HG03558 (cell line): ENCODE data around the gene AZU1.

ENCODE experiments used
- ATAC-seq: cut with Tn5 transposase; IDR thresholded peaks from one replicate; pipeline ENCODE4 v1.9.1; 2021; ENCODE audit warnings: moderate number of reproducible peaks; ENCODE audit not compliant: unreplicated experiment; ENCODE audit errors: extremely low read depth

AZU1 gene

GRCh38 chr19:827710-828321, at the start of gene AZU1:
AZU1 (plus strand) TSS chr19:827837; CDS start chr19:827847, 10 bp downstream.
- ATAC-seq: no peak

- no peak for ATAC-seq
Observed at GRCh38 chr19:778910-779653, 48.6 kb upstream of the AZU1 start.

GRCh38 chr19:780935-781334, 46.7 kb upstream of the AZU1 start:
- no peak for ATAC-seq

GRCh38 chr19:781800-782184, 45.8 kb upstream of the AZU1 start:
- ATAC-seq: no peak

GRCh38 chr19:782185-782877, 45.3 kb upstream of the AZU1 start:
- ATAC-seq: no peak

GRCh38 chr19:782878-783668, 44.6 kb upstream of the AZU1 start:
- no peak for ATAC-seq

GRCh38 chr19:784541-784940, 43.1 kb upstream of the AZU1 start:
- no peak for ATAC-seq

GRCh38 chr19:787536-787935, 40.1 kb upstream of the AZU1 start:
- no peak for ATAC-seq

GRCh38 chr19:788686-788982, 39.0 kb upstream of the AZU1 start:
- no peak for ATAC-seq

- ATAC-seq: no peak
Observed at GRCh38 chr19:788983-789700, 38.5 kb upstream of the AZU1 start.

GRCh38 chr19:789701-790060, 38.0 kb upstream of the AZU1 start:
- no peak for ATAC-seq

- ATAC-seq: no peak
Observed at GRCh38 chr19:791007-791566, 36.5 kb upstream of the AZU1 start.

- no peak for ATAC-seq
Observed at GRCh38 chr19:791567-792305, 35.9 kb upstream of the AZU1 start.

GRCh38 chr19:792306-792885, 35.2 kb upstream of the AZU1 start:
- no peak for ATAC-seq

- no peak for ATAC-seq
Observed at GRCh38 chr19:793806-794205, 33.8 kb upstream of the AZU1 start.

- no peak for ATAC-seq
Observed at GRCh38 chr19:795073-795611, 32.5 kb upstream of the AZU1 start.

GRCh38 chr19:795691-796581, 31.7 kb upstream of the AZU1 start:
- no peak for ATAC-seq
